ENCODE measurements around the gene PGAP1.

Gene PGAP1

DNA sequence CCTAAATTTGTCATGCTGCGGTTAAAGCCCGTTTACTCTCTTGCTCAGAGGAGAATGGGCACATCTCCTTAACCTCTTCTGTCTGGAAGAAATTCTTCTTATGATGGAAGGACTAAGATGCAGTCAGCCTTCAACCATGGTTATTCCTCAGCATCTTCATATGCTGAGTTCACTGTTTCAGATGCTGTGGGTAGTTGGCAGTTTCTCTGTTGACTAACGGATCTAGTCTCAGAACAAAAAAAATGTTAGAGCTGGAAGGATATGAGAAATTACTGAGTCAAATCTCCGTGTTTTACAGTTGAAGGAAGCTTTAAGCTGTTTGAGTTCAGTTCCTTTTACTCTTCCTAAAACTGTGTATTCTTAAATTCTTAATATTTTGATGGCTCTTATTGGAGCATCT is 43.6 kb upstream of the PGAP1 start:
- H3K36me3 ChIP-seq (ENCODE audit: insufficient read depth, low read length) = no peaks in the 10 kb centered on the region
- no peak overlapping the region for H3K4me3 ChIP-seq (ENCODE audit: low read depth in 1 of 2, low read length in 2 of 2)
- H3K79me2 ChIP-seq (ENCODE audit: insufficient read depth, low read length) = no peaks in the 10 kb centered on the region
- TF ChIP-seq, protein P1, sequence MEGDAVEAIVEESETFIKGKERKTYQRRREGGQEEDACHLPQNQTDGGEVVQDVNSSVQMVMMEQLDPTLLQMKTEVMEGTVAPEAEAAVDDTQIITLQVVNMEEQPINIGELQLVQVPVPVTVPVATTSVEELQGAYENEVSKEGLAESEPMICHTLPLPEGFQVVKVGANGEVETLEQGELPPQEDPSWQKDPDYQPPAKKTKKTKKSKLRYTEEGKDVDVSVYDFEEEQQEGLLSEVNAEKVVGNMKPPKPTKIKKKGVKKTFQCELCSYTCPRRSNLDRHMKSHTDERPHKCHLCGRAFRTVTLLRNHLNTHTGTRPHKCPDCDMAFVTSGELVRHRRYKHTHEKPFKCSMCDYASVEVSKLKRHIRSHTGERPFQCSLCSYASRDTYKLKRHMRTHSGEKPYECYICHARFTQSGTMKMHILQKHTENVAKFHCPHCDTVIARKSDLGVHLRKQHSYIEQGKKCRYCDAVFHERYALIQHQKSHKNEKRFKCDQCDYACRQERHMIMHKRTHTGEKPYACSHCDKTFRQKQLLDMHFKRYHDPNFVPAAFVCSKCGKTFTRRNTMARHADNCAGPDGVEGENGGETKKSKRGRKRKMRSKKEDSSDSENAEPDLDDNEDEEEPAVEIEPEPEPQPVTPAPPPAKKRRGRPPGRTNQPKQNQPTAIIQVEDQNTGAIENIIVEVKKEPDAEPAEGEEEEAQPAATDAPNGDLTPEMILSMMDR (IDR thresholded peaks at IDR 0.05; ENCODE audit: borderline replicate concordance, extremely low read depth, low read length, poor library complexity, severe bottlenecking) = no peak
- TF ChIP-seq EZH2 (IDR thresholded peaks at IDR 0.05; ENCODE audit: borderline replicate concordance, low read depth, low read length, severe bottlenecking) = no peak
- DNase-seq = no peak
- H3K4me2 ChIP-seq (ENCODE audit: insufficient read depth, low read length) = no peak overlapping the region
- no peak overlapping the region for H3K27ac ChIP-seq (ENCODE audit: low read length)
- ATAC-seq (ENCODE audit: insufficient read depth, low read depth) = no peak
- no peaks in the 10 kb centered on the region for H3K27me3 ChIP-seq (ENCODE audit: insufficient read depth, low read length, poor library complexity)
- H2AFZ ChIP-seq (ENCODE audit: low read depth, low read length) = no peak overlapping the region
- H3K9ac ChIP-seq (ENCODE audit: low read depth, low read length) = no peak overlapping the region
- no peaks in the 10 kb centered on the region for H4K20me1 ChIP-seq (ENCODE audit: insufficient read depth, low read length)
- H3K9me3 ChIP-seq (ENCODE audit: insufficient read depth, low read length, severe bottlenecking) = no peaks in the 10 kb centered on the region
- H3K4me1 ChIP-seq (ENCODE audit: insufficient read depth, low read length) = no peaks in the 10 kb centered on the region

DNA sequence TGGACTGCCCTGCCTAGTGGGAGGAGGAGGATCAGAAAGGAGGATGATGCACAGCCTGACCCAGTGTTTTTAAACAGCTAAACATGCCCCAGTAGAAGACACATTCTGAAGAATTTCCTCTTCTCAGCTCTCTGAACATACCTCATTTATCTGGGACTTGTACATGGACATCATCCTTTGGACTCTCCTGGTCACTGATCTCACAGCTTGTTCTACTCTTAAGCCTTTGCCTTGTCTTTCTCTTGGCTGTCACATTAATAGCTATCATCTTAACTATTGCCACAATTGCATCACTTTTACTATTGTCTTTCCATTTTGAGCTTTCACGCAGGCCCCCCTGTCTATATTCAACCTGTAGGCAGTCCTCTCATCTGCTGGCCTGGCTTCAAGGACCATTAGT is 42.0 kb upstream of the PGAP1 start:
- Histone ChIP-seq H3K9me3 (ENCODE audit: insufficient read depth, low read length, severe bottlenecking) (no peaks in the 10 kb centered on the region), H2AFZ (ENCODE audit: low read depth, low read length) (no peak overlapping the region), H3K4me3 (ENCODE audit: low read depth in 1 of 2, low read length in 2 of 2) (no peak overlapping the region), H3K27ac (ENCODE audit: low read length) (no peak overlapping the region), H3K9ac (ENCODE audit: low read depth, low read length) (no peak overlapping the region), H3K36me3 (ENCODE audit: insufficient read depth, low read length) (no peaks in the 10 kb centered on the region), H3K27me3 (ENCODE audit: insufficient read depth, low read length, poor library complexity) (no peaks in the 10 kb centered on the region), H4K20me1 (ENCODE audit: insufficient read depth, low read length) (no peaks in the 10 kb centered on the region), H3K4me2 (ENCODE audit: insufficient read depth, low read length) (no peak overlapping the region), H3K4me1 (ENCODE audit: insufficient read depth, low read length) (no peaks in the 10 kb centered on the region), H3K79me2 (ENCODE audit: insufficient read depth, low read length) (no peaks in the 10 kb centered on the region)
- DNase-seq = no peak
- TF ChIP-seq, protein P1 (IDR thresholded peaks at IDR 0.05; ENCODE audit: borderline replicate concordance, extremely low read depth, low read length, poor library complexity, severe bottlenecking) = no peak
- TF ChIP-seq EZH2 (IDR thresholded peaks at IDR 0.05; ENCODE audit: borderline replicate concordance, low read depth, low read length, severe bottlenecking) = no peak
- no peak for ATAC-seq (ENCODE audit: insufficient read depth, low read depth)

DNA sequence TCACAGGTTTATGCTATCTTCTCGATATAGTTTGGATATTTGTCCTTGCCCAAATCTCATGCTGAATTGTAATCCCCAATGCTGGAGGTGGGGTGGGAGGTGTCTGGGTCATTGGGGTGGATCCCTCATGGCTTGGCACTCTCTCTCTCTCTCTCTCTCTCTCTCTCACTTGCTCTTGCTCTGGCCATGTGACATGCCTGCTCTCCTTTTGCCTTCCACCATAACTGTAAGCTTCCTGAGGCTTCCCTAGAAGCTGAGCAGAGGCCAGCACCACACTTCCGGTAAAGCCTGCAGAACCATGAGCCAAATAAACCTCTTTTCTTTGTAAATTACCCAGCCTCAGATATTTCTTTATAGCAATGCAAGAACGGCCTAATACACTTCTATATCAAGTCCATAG is 41.3 kb upstream of the PGAP1 start:
- H3K27me3 ChIP-seq (ENCODE audit: insufficient read depth, low read length, poor library complexity) = no peaks in the 10 kb centered on the region
- H3K79me2 ChIP-seq (ENCODE audit: insufficient read depth, low read length) = no peaks in the 10 kb centered on the region
- no peaks in the 10 kb centered on the region for H3K9me3 ChIP-seq (ENCODE audit: insufficient read depth, low read length, severe bottlenecking)
- ATAC-seq (ENCODE audit: insufficient read depth, low read depth) (no peak), DNase-seq (no peak)
- no peaks in the 10 kb centered on the region for H4K20me1 ChIP-seq (ENCODE audit: insufficient read depth, low read length)
- H3K27ac ChIP-seq (ENCODE audit: low read length) = no peak overlapping the region
- H3K4me3 ChIP-seq (ENCODE audit: low read depth in 1 of 2, low read length in 2 of 2) = no peak overlapping the region
- no peak overlapping the region for H2AFZ ChIP-seq (ENCODE audit: low read depth, low read length)
- H3K36me3 ChIP-seq (ENCODE audit: insufficient read depth, low read length) = no peaks in the 10 kb centered on the region
- no peak for TF ChIP-seq EZH2 (IDR thresholded peaks at IDR 0.05; ENCODE audit: borderline replicate concordance, low read depth, low read length, severe bottlenecking)
- TF ChIP-seq, protein P1 (IDR thresholded peaks at IDR 0.05; ENCODE audit: borderline replicate concordance, extremely low read depth, low read length, poor library complexity, severe bottlenecking) = no peak
- no peak overlapping the region for H3K4me2 ChIP-seq (ENCODE audit: insufficient read depth, low read length)
- no peaks in the 10 kb centered on the region for H3K4me1 ChIP-seq (ENCODE audit: insufficient read depth, low read length)
- H3K9ac ChIP-seq (ENCODE audit: low read depth, low read length) = no peak overlapping the region

DNA sequence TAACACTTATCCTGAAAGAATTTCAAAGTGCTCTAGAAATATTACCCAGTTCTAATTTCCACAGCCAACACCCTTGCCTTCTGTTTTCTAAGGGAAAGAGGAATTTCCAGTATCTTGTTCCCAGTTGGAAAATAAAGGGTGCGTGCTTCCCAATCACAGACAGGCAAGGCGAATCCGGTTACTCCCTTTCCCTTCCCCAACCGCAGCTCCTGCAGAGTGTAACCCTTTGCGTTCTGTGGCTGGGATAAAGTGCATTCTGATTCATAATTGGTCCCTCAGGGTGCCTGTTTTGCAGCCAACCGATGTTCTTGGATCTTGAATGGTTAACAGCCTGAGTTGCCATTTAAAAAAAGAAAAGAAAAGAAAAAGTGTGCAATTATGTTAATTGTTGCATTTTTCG is 40.6 kb upstream of the PGAP1 start:
- no peaks in the 10 kb centered on the region for H3K27me3 ChIP-seq (ENCODE audit: insufficient read depth, low read length, poor library complexity)
- no peaks in the 10 kb centered on the region for H3K4me1 ChIP-seq (ENCODE audit: insufficient read depth, low read length)
- DNase-seq = no peak
- H3K9me3 ChIP-seq (ENCODE audit: insufficient read depth, low read length, severe bottlenecking) = no peaks in the 10 kb centered on the region
- no peaks in the 10 kb centered on the region for H3K79me2 ChIP-seq (ENCODE audit: insufficient read depth, low read length)
- H2AFZ ChIP-seq (ENCODE audit: low read depth, low read length) = no peak overlapping the region
- no peak for TF ChIP-seq EZH2 (IDR thresholded peaks at IDR 0.05; ENCODE audit: borderline replicate concordance, low read depth, low read length, severe bottlenecking)
- TF ChIP-seq, protein P1 (IDR thresholded peaks at IDR 0.05; ENCODE audit: borderline replicate concordance, extremely low read depth, low read length, poor library complexity, severe bottlenecking) = no peak
- no peak overlapping the region for H3K9ac ChIP-seq (ENCODE audit: low read depth, low read length)
- no peak overlapping the region for H3K4me3 ChIP-seq (ENCODE audit: low read depth in 1 of 2, low read length in 2 of 2)
- no peak overlapping the region for H3K27ac ChIP-seq (ENCODE audit: low read length)
- no peaks in the 10 kb centered on the region for H4K20me1 ChIP-seq (ENCODE audit: insufficient read depth, low read length)
- H3K36me3 ChIP-seq (ENCODE audit: insufficient read depth, low read length) = no peaks in the 10 kb centered on the region
- no peak overlapping the region for H3K4me2 ChIP-seq (ENCODE audit: insufficient read depth, low read length)
- no peak for ATAC-seq (ENCODE audit: insufficient read depth, low read depth)

All from DND-41 (cell line).